Progenitor cell of endocrine pancreas (in vitro differentiated cells): ENCODE data around the gene DLX1. TPM values are rescaled to one million over a fixed set of nuclear protein-coding genes. Genes with fewer than 3 reads are reported as not detected.

ENCODE experiments used
- DNase-seq: peaks from one replicate; pipeline ENCODE4 v3.0.0; 2021; ENCODE audit warnings: low spot score; ENCODE audit not compliant: unreplicated experiment
- H3K27ac Mint-ChIP-seq: 2 replicates; pipeline ENCODE4 v1.8.0; 2021; ENCODE audit warnings: mild to moderate bottlenecking, moderate library complexity, mixed read lengths
- H3K27me3 Mint-ChIP-seq: 2 replicates; pipeline ENCODE4 v1.8.0; 2021; ENCODE audit warnings: mixed read lengths
- H3K36me3 Mint-ChIP-seq: 2 replicates; pipeline ENCODE4 v1.8.0; 2022; ENCODE audit warnings: mixed read lengths; ENCODE audit not compliant: insufficient read depth
- H3K4me1 Mint-ChIP-seq: 2 replicates; pipeline ENCODE4 v1.8.0; 2021; ENCODE audit warnings: low read depth, mixed read lengths
- H3K4me3 Mint-ChIP-seq: 2 replicates; pipeline ENCODE4 v1.8.0; 2021; ENCODE audit warnings: low read depth, mild to moderate bottlenecking, moderate library complexity, mixed read lengths
- H3K9me3 Mint-ChIP-seq: 2 replicates; pipeline ENCODE4 v1.8.0; 2021; ENCODE audit warnings: low read depth, mixed read lengths
- CTCF ChIP-seq: fragments of 200-600 bp; sonication (generic); IDR thresholded peaks from one replicate; pipeline ENCODE4 v1.5.0; 2021; ENCODE audit warnings: antibody characterized with exemption, mild to moderate bottlenecking; ENCODE audit not compliant: unreplicated experiment
- total RNA-seq: library from RNA; stranded (reverse); gene quantifications from 2 replicates; pipeline ENCODE4 v1.2.1, GENCODE V29; 2021

Gene DLX1
- total RNA-seq, 1 donor from 2014 or later, result 1.7 TPM

- peaks cover 17% of the 10 kb centered on the region for H3K4me1 Mint-ChIP-seq
- peak overlapping the region; percentile 45 for H3K27ac Mint-ChIP-seq
- no peaks in the 10 kb centered on the region for H3K36me3 Mint-ChIP-seq
- H3K4me3 Mint-ChIP-seq, result peak overlapping the region; percentile 59
- H3K27me3 Mint-ChIP-seq, result peaks cover 87% of the 10 kb centered on the region
- no peak for DNase-seq
- no peaks in the 10 kb centered on the region for H3K9me3 Mint-ChIP-seq
- no peak for TF ChIP-seq CTCF
Measured at GRCh38 chr2:172101821-172102390, 16.6 kb downstream of the DLX1 start.

- peak; percentile 81 for DNase-seq
- Mint-ChIP-seq H3K27me3 (peaks cover 86% of the 10 kb centered on the region), H3K4me1 (peaks cover 16% of the 10 kb centered on the region), H3K9me3 (no peaks in the 10 kb centered on the region), H3K4me3 (peak within 1 kb of the TSS; percentile 59), H3K27ac (peak within 1 kb of the TSS; percentile 88), H3K36me3 (no peaks in the 10 kb centered on the region)
- no peak for TF ChIP-seq CTCF
Measured at GRCh38 chr2:172102391-172103359, 17.4 kb downstream of the DLX1 start, which contains the start of gene DLX2. Gene DLX2 (minus strand): TSS chr2:172102900. CDS start chr2:172102538, 362 bp downstream.

- Mint-ChIP-seq H3K9me3 (no peaks in the 10 kb centered on the region), H3K4me1 (peaks cover 13% of the 10 kb centered on the region), H3K27me3 (peaks cover 87% of the 10 kb centered on the region), H3K36me3 (no peaks in the 10 kb centered on the region), H3K4me3 (peak overlapping the region; percentile 59), H3K27ac (peak overlapping the region; percentile 88)
- TF ChIP-seq CTCF, result peak; percentile 96
- DNase-seq, result peak; percentile 87
Measured at GRCh38 chr2:172103471-172104272, 18.4 kb downstream of the DLX1 start.

GRCh38 chr2:172105471-172106107 lies 20.3 kb downstream of the DLX1 start:
- H3K27me3 Mint-ChIP-seq, result peaks cover 88% of the 10 kb centered on the region
- no peak overlapping the region for H3K4me3 Mint-ChIP-seq
- no peak overlapping the region for H3K27ac Mint-ChIP-seq
- TF ChIP-seq CTCF, result no peak
- H3K9me3 Mint-ChIP-seq, result no peaks in the 10 kb centered on the region
- no peak for DNase-seq
- H3K36me3 Mint-ChIP-seq, result no peaks in the 10 kb centered on the region
- H3K4me1 Mint-ChIP-seq, result peaks cover 11% of the 10 kb centered on the region
